OCI-LY1 (cell line): ENCODE data around the gene LIN52.

Experiments
- H2AFZ ChIP-seq: fragments of 200-600 bp; sonication (generic), shearing (Covaris generic); 2 replicates; pipeline ENCODE4 v1.6.0; 2014; ENCODE audit warnings: antibody characterized with exemption, mild to moderate bottlenecking, low read length
- H3F3A ChIP-seq: fragments of 200-600 bp; sonication (generic), shearing (Covaris generic); 2 replicates; pipeline ENCODE4 v1.6.0; 2014; ENCODE audit warnings: mild to moderate bottlenecking, antibody characterized with exemption, low read length, moderate library complexity; ENCODE audit not compliant: insufficient read depth
- H3K27ac ChIP-seq: fragments of 200-600 bp; sonication (generic); 2 replicates; pipeline ENCODE4 v1.5.1; 2014; ENCODE audit warnings: low read length, mixed run types, mild to moderate bottlenecking, low read depth; ENCODE audit not compliant: poor library complexity, severe bottlenecking
- H3K27me3 ChIP-seq: fragments of 200-600 bp; sonication (generic); 2 replicates; pipeline ENCODE4 v1.6.0; 2014; ENCODE audit warnings: antibody characterized with exemption, mild to moderate bottlenecking, low read length, moderate library complexity; ENCODE audit not compliant: insufficient read depth
- H3K36me3 ChIP-seq: fragments of 200-600 bp; sonication (generic); 2 replicates; pipeline ENCODE4 v1.6.1; 2014; ENCODE audit warnings: mild to moderate bottlenecking, antibody characterized with exemption, low read length, moderate library complexity, mixed read lengths; ENCODE audit not compliant: insufficient read depth
- H3K4me1 ChIP-seq: fragments of 200-600 bp; sonication (generic); 2 replicates; pipeline ENCODE4 v1.5.1; 2014; ENCODE audit warnings: mild to moderate bottlenecking, low read length, moderate library complexity; ENCODE audit not compliant: insufficient read depth, severe bottlenecking
- H3K4me2 ChIP-seq: fragments of 200-600 bp; sonication (generic), shearing (Covaris generic); 2 replicates; pipeline ENCODE4 v1.6.1; 2014; ENCODE audit warnings: low read length
- H3K4me3 ChIP-seq: fragments of 200-600 bp; sonication (generic); 2 replicates; pipeline ENCODE4 v1.5.1; 2014; ENCODE audit warnings: low read length, low read depth, mild to moderate bottlenecking, mixed read lengths; ENCODE audit not compliant: poor library complexity, severe bottlenecking
- H3K79me2 ChIP-seq: fragments of 200-600 bp; shearing (Covaris generic); 2 replicates; pipeline ENCODE4 v1.6.1; 2016; ENCODE audit warnings: mixed run types, low read length, mixed read lengths; ENCODE audit not compliant: insufficient read depth
- H3K9ac ChIP-seq: fragments of 200-600 bp; sonication (generic), shearing (Covaris generic); 2 replicates; pipeline ENCODE4 v1.6.1; 2014; ENCODE audit warnings: mild to moderate bottlenecking, low read length, mixed read lengths
- H3K9me2 ChIP-seq: fragments of 200-600 bp; sonication (generic), shearing (Covaris generic); 2 replicates; pipeline ENCODE4 v1.6.1; 2014; ENCODE audit warnings: low read depth, mild to moderate bottlenecking, low read length, mixed read lengths
- H3K9me3 ChIP-seq: fragments of 200-600 bp; shearing (Covaris generic); 2 replicates; pipeline ENCODE4 v1.6.1; 2014; ENCODE audit warnings: low read length, mixed read lengths
- H4K20me1 ChIP-seq: fragments of 200-600 bp; sonication (generic), shearing (Covaris generic); 2 replicates; pipeline ENCODE4 v1.6.0; 2016; ENCODE audit warnings: mild to moderate bottlenecking, low read length; ENCODE audit not compliant: insufficient read depth
- EZH2 ChIP-seq: fragments of 200-600 bp; sonication (generic), shearing (Covaris generic); IDR thresholded peaks from 2 replicates; pipeline ENCODE4 v1.8.0; 2017; ENCODE audit warnings: borderline replicate concordance, mixed run types, mild to moderate bottlenecking, antibody characterized with exemption, low read length, moderate library complexity, mixed read lengths
- TF ChIP-seq, protein P1 (sequence below): fragments of 200-600 bp; sonication (generic), shearing (Covaris generic); IDR thresholded peaks from 2 replicates; pipeline ENCODE4 v1.5.1; 2017; ENCODE audit warnings: mild to moderate bottlenecking, antibody characterized with exemption, low read length, moderate library complexity, mixed read lengths

Gene LIN52

DNA sequence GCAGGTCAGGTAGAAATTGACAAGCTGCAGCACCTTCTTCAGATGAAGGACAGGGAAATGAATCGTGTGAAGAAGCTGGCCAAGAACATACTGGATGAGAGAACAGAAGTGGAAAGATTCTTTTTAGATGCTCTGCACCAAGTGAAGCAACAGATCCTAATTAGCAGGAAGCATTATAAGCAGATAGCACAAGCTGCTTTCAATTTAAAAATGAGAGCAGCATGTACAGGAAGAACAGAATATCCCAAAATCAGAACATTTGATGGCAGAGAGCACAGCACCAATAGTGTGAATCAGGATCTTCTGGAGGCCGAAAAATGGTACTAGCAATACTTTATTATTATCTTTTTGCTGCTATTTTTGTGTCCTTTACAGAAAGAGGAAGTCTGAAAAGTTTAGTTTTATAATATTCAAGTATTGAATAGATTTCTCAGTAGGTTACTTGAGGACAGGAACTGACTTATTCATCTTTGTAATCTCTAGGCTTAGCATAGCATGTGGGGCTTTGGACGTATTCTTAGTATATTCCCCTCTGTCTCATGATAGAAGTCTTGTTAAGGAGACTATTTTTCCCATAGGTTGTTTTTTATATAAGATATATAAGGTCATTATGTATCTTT is 34.8 kb upstream of the LIN52 start:
- H3K9me2 ChIP-seq = no peaks in the 10 kb centered on the region
- H3K4me2 ChIP-seq = no peak overlapping the region
- no peak overlapping the region for H3K9ac ChIP-seq
- TF ChIP-seq, protein P1, sequence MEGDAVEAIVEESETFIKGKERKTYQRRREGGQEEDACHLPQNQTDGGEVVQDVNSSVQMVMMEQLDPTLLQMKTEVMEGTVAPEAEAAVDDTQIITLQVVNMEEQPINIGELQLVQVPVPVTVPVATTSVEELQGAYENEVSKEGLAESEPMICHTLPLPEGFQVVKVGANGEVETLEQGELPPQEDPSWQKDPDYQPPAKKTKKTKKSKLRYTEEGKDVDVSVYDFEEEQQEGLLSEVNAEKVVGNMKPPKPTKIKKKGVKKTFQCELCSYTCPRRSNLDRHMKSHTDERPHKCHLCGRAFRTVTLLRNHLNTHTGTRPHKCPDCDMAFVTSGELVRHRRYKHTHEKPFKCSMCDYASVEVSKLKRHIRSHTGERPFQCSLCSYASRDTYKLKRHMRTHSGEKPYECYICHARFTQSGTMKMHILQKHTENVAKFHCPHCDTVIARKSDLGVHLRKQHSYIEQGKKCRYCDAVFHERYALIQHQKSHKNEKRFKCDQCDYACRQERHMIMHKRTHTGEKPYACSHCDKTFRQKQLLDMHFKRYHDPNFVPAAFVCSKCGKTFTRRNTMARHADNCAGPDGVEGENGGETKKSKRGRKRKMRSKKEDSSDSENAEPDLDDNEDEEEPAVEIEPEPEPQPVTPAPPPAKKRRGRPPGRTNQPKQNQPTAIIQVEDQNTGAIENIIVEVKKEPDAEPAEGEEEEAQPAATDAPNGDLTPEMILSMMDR = no peak
- TF ChIP-seq EZH2 = no peak
- H3K27ac ChIP-seq = no peak overlapping the region
- no peaks in the 10 kb centered on the region for H3K4me1 ChIP-seq
- H3K79me2 ChIP-seq = no peaks in the 10 kb centered on the region
- no peaks in the 10 kb centered on the region for H3K9me3 ChIP-seq
- H3K27me3 ChIP-seq = no peaks in the 10 kb centered on the region
- no peak overlapping the region for H3K4me3 ChIP-seq
- H4K20me1 ChIP-seq = no peaks in the 10 kb centered on the region
- H3F3A ChIP-seq = no peaks in the 10 kb centered on the region
- H3K36me3 ChIP-seq = no peaks in the 10 kb centered on the region
- no peak overlapping the region for H2AFZ ChIP-seq

DNA sequence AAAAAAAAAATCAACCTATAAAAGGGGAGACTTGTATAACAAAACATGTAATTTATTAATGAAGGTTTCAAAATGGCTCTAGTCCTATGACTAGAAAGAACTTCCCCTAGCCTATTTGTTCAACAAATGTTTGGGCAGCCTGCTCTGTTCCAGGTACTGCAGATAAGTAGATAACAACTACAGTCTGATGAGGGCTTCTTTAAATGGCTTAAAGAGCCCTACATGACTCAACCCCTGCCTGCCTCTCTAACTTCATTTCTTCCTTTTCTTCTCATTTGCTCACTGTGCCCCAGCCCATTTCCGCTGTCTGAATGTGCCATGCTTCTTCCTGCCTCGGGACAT is 22.0 kb upstream of the LIN52 start:
- Histone ChIP-seq H3K27me3 (no peaks in the 10 kb centered on the region), H4K20me1 (no peaks in the 10 kb centered on the region), H3K79me2 (no peaks in the 10 kb centered on the region), H3K27ac (no peak overlapping the region), H2AFZ (no peak overlapping the region), H3K9me2 (no peaks in the 10 kb centered on the region), H3K4me2 (no peak overlapping the region), H3F3A (no peaks in the 10 kb centered on the region), H3K4me3 (no peak overlapping the region), H3K36me3 (no peaks in the 10 kb centered on the region), H3K9ac (no peak overlapping the region), H3K9me3 (no peaks in the 10 kb centered on the region), H3K4me1 (no peaks in the 10 kb centered on the region)
- no peak for TF ChIP-seq EZH2
- TF ChIP-seq, protein P1 = no peak

DNA sequence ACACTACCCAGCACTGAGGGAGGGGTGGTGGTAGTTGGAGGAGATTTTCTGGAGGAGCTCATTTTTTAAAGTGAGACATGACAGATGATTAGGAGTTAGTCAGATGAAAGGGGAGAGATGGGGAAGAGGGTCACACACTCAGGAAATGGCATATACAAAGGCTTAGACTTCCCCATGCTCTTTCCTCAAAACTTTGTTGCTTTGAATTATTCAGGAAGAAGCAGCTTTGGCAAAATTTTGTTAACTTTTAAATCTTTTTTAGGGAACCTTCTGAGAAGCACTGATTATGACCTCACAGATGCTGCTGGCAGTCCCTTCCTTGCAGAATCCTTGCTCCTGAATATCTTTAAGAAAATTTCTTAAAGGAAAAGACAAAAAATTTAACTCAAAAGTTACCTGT is 20.3 kb upstream of the LIN52 start:
- no peaks in the 10 kb centered on the region for H3K4me1 ChIP-seq
- no peak overlapping the region for H3K27ac ChIP-seq
- H3F3A ChIP-seq = no peaks in the 10 kb centered on the region
- H4K20me1 ChIP-seq = no peaks in the 10 kb centered on the region
- no peaks in the 10 kb centered on the region for H3K9me3 ChIP-seq
- no peak overlapping the region for H3K4me2 ChIP-seq
- H3K36me3 ChIP-seq = no peaks in the 10 kb centered on the region
- no peaks in the 10 kb centered on the region for H3K27me3 ChIP-seq
- H2AFZ ChIP-seq = no peak overlapping the region
- H3K4me3 ChIP-seq = no peak overlapping the region
- no peaks in the 10 kb centered on the region for H3K9me2 ChIP-seq
- no peak for TF ChIP-seq EZH2
- TF ChIP-seq, protein P1 = no peak
- no peaks in the 10 kb centered on the region for H3K79me2 ChIP-seq
- H3K9ac ChIP-seq = no peak overlapping the region
